ENCODE data around the gene SRMS. TPM values are rescaled to one million over a fixed set of nuclear protein-coding genes. Genes with fewer than 3 reads are reported as not detected.

SRMS gene
- total and polyA plus RNA-seq, 2 of the 13 experiments (the other 11 are each of a cell fraction or from before 2014, with no cell fraction given) = not detected

GRCh38 chr20:63573647-63574131 is 26.1 kb upstream of the SRMS start (continued):
- TF ChIP-seq STAG1 (CRISPR knock-in tag; IDR thresholded peaks at IDR 0.05) (no peak), MED13 (CRISPR knock-in tag; IDR thresholded peaks at IDR 0.05) (no peak), SP5 (CRISPR knock-in tag; IDR thresholded peaks at IDR 0.05; ENCODE audit: borderline replicate concordance, low read depth) (no peak), ZNF350 (CRISPR knock-in tag; IDR thresholded peaks at IDR 0.05; ENCODE audit: borderline replicate concordance, low read depth) (no peak), MTA3 (CRISPR knock-in tag; IDR thresholded peaks at IDR 0.05) (no peak)

DNA sequence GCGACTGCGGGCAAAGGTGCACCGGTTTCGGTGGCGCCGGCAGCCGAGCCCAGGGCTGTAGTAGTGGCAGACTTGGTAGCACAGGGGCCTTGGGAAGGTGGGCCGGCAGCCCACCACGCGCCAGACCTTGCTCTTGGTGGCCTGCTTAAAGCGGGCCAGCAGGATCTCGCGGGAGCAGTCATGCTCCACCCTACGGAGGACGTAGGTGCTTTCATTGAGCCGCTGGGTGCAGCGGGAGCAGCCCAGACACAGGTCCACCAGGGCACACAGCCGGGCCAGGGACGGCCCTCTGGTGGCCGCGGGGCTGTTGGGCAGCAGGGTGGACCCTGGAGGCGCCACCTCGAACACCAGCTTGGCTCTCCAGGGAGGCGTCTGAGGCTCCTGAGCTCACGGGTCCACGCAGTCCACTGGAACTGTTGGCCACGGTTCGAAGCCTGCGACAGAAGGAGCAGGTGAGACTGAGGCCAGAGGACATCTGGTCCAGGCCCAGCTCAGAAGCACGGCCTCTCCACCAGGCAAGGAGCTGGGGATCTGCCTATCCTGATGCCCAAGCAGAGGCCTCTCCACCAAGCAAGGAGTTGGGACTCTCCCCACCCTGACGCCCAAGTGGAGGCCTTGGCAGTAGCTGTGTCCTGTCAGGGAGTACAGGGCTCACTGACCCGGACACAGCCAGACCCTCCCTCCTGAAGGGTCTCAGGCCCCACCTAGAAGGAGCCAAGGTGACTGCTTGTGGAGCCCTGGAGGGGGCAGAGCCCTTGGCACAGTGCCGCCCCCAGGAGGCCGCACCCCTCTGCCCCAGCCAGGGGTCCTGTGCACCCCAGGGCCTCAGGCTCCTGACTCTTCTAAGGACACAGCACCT is 25.5 kb upstream of the SRMS start:
- Histone ChIP-seq H2AFZ (ENCODE audit: low read length) (no peak overlapping the region), H3K9ac (ENCODE audit: insufficient read depth, low read depth, low read length) (peak overlapping the region; percentile 86), H4K20me1 (ENCODE audit: insufficient read depth, low read length) (peaks cover 2% of the 10 kb centered on the region; the same call in 1 of the 2 replicates), H3K27me3 (ENCODE audit: control insufficient read depth in 1 of 2, insufficient read depth in 2 of 2, low read length in 2 of 2) (peaks cover 3 to 13% of the 10 kb centered on the region in 2 experiments; a peak in 1 of 5 replicates), H3K36me3 (replicated peaks in 1 of 2; ENCODE audit: control insufficient read depth in 1 of 2, insufficient read depth in 2 of 2, low read length in 2 of 2) (no peaks in the 10 kb centered on the region), H3K4me1 (ENCODE audit: insufficient read depth, low read length) (peaks cover 48% of the 10 kb centered on the region), H3K79me2 (ENCODE audit: insufficient read depth, low read length) (no peaks in the 10 kb centered on the region), H3K4me2 (ENCODE audit: low read depth, low read length) (peak overlapping the region; percentile 88), H3K9me3 (ENCODE audit: low read length) (no peaks in the 10 kb centered on the region), H3K27ac (ENCODE audit: extremely low read length, insufficient read depth, low read length) (no peak overlapping the region), H3K4me3 (replicated peaks in 1 of 3; ENCODE audit: insufficient read depth in 1 of 3, low read depth in 2 of 3, low read length in 3 of 3) (peak overlapping the region; percentile 88 to 98 (median 94))
- in situ Hi-C loops (cut with HindIII; ENCODE audit: extremely low pct_ligation_motif_present, low pct_unique_long_range_greater_than_20kb) = no loop called here
- BruUV-seq (replicated peaks) = no TSS peak
- WGBS (ENCODE audit: low lambda C conversion rate) = 78% methylated on average over 13 of the region's 34 CpGs
- CTCF ChIA-PET (ENCODE audit: low intra/inter-chr PET ratio, low total read pairs) = interaction anchor here (2.8 kb wide), 1 partner anchor 35 kb away, joined by 22 read pairs; the partner anchor contains the start of gene PTK6
- no peak for FAIRE-seq
- DNase-seq (ENCODE audit: low spot score) = peak; percentile 65
- POLR2A ChIA-PET = interaction anchor here (2.0 to 2.6 kb wide), 3 partner anchors 10 to 292 kb away, joined by 7 to 19 read pairs (median 16); partner anchors contain the start of genes GMEB2 and TPD52L2
- intact Hi-C loops (cut with micrococcal nuclease; ENCODE audit: unreplicated experiment) = loop anchor here (1.0 kb wide), 1 partner anchor 35 kb away; no protein-coding TSS in a partner anchor
- peak; percentile 78 for ATAC-seq
- TF ChIP-seq ZNF687 (CRISPR knock-in tag; IDR thresholded peaks at IDR 0.05) = peak; percentile 71; the same call in 1 of the 2 replicates
- peak; percentile 74; the same call in 1 of the 2 replicates for TF ChIP-seq ZNF224 (CRISPR knock-in tag; IDR thresholded peaks at IDR 0.05)
- TF ChIP-seq MEIS1 (CRISPR knock-in tag; IDR thresholded peaks at IDR 0.05; ENCODE audit: borderline replicate concordance) = 0 out of 2 replicates have a peak, but pooled peaks have one; percentile 33
- TF ChIP-seq PHF8 (CRISPR knock-in tag; IDR thresholded peaks at IDR 0.05) = peak; percentile 35; the same call in 1 of the 2 replicates
- TF ChIP-seq, protein P1, sequence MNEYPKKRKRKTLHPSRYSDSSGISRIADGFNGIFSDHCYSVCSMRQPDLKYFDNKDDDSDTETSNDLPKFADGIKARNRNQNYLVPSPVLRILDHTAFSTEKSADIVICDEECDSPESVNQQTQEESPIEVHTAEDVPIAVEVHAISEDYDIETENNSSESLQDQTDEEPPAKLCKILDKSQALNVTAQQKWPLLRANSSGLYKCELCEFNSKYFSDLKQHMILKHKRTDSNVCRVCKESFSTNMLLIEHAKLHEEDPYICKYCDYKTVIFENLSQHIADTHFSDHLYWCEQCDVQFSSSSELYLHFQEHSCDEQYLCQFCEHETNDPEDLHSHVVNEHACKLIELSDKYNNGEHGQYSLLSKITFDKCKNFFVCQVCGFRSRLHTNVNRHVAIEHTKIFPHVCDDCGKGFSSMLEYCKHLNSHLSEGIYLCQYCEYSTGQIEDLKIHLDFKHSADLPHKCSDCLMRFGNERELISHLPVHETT (CRISPR knock-in tag; conservative IDR thresholded peaks at IDR 0.05) = 0 out of 2 replicates have a peak, but pooled peaks have one; percentile 57
- no peak for TF ChIP-seq MAF1 (CRISPR knock-in tag; IDR thresholded peaks at IDR 0.05; ENCODE audit: borderline replicate concordance)
- no peak for TF ChIP-seq ZNF598 (CRISPR knock-in tag; IDR thresholded peaks at IDR 0.05; ENCODE audit: borderline replicate concordance)
- peak; percentile 60 for TF ChIP-seq ZNF883 (CRISPR knock-in tag; IDR thresholded peaks at IDR 0.05; ENCODE audit: not compliant biosample characterization)
- TF ChIP-seq RARA (CRISPR knock-in tag; IDR thresholded peaks at IDR 0.05) = no peak
